GM18517 (cell line): Measurements from ENCODE around the gene ABCD3.
"Not testable (repeated sequence)": the region's sequence is repeated elsewhere in the genome, so short reads cannot be mapped to it uniquely, and the experiment has no call there.

ENCODE experiments used
- ATAC-seq: cut with Tn5 transposase; IDR thresholded peaks from one replicate; pipeline ENCODE4 v1.9.1; 2021; ENCODE audit warnings: mild to moderate bottlenecking, moderate library complexity; ENCODE audit not compliant: unreplicated experiment

ABCD3 gene

GRCh38 chr1:94448741-94449140 is 30.6 kb downstream of the ABCD3 start:
- ATAC-seq, result not testable (repeated sequence)

DNA sequence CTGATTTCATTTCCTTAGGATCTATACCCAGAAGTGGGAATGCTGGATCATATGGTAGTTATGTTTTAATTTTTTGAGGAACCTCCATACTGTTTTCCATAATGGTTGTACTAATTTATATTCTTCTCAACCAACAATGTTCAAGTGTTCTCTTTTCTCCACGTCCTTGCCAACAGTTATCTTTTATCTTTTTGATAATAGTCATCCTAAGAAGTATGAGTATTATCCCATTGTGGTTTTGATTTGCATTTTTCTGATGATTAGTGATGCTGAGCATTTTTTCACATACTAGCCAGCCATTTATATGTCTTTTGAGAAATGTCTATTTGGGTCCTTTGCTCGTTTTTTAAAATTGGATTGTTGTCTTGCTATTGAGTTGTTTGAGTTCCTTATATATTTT is 38.5 kb downstream of the ABCD3 start:
- ATAC-seq, result no peak

- no peak for ATAC-seq
Observed at GRCh38 chr1:94462606-94463005, 44.4 kb downstream of the ABCD3 start.

DNA sequence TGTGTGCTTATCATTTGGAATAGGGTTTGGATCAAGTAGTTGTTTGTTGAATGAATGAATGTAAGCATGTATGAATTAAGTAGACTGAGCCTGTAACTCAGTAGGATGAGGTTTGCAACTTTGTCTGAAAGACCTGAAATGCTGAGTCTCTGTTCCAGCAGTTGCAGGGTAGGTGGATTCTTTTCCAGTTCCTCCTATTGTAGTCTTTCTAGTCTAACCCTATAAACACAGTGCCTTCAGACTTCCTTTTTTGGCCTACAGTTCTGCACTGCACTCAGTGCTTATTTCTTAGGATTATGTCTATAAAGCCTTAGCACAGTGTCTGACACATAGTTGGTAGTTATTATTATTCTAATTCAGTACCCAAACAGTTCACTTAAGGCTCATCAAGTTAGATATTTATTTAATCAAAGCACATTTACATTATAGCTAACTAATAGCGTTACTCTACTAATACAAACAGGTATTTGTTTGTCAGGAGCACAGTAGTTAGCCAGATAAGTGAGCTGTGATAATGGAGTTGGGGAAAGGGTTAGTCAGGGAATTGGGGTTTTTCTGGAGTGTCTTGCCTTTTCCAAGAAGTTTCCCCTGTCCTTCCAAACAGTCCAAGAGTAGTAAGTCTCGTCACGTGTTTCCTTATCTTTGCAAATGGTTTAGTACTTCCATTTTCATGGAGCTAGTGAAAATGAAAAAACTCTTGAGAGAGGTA is 45.0 kb downstream of the ABCD3 start:
- ATAC-seq, result no peak

- no peak for ATAC-seq
Observed at GRCh38 chr1:94463765-94464330, 45.7 kb downstream of the ABCD3 start.

- ATAC-seq, result no peak
Observed at GRCh38 chr1:94468708-94469107, 50.5 kb downstream of the ABCD3 start.

DNA sequence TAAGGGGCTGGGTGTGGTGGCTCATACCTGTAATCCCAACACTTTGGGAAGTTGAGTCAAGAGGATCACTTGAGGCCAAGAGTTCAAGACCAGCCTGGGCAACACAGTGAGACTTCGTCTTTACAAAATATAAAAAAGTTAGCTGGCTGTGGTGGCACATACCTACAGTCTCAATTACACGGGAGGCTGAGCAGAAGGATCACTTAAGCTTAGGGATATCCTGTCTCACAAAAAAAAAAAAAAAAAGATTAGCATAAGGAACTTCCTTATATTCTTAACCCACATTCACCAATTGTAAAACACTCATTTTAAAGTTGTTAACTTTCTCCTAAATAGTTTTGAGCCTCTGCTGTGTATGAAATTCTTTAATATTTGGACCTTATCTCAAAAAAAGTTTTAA is 53.1 kb downstream of the ABCD3 start:
- no peak for ATAC-seq

DNA sequence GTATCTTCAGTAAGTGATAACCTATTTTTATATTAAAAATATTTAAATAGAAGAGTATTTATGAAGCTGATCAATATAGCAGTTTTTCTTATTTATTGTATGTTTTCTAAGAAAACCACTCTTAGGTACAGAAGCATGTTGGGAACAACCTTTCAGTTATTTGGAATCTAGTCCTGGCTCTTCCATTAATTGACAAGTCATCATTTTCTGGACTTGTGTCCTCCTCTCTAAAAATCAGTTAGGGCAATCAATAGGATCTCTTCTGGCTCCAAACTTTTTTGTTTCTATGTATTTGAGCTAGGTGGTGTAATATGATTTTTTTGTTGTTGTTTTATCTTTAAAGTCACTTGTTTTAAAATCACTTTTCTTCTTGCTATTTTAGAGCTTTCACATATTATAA is 57.0 kb downstream of the ABCD3 start:
- ATAC-seq, result no peak

DNA sequence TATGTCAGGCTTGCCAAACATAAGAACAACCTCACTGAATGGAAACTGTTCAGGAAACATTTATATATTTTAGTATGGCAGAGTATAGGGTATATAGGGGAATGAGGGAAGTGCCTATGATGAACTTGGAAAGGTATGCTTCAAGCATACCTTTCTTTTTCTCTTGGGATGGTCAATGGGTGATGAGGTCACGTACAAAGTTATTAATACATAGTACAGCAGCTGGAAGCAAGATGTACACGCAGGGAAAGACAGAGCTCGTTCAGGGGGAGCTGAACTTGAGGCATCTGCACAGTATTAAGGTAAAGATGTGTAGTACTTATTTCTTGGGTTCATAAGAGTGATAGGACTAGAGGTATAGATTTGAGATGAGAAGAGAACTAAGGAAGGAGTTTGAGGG is 61.5 kb downstream of the ABCD3 start:
- ATAC-seq, result no peak

DNA sequence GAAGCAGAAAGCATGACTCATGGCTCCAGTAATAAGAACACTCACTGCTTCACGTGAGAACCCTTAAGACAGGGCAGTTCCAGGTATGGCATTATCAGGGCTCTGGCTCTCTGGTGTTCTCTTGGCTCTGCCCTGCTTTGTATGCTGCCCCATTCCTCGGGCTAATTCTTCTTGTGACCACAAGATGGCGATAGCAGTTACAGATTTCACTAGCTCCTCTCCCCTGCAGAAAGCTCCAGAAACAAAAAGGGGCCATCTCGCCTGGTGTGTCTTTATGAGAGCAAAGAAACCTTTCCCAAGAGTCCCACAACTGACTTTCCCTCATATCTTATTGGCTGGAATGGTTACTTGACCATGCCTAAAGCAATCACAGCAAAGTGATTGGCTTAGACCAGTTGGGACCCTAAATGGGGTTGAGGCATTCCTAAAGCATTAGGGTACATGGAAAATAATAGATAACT is 63.3 kb downstream of the ABCD3 start:
- ATAC-seq, result peak; percentile 92

DNA sequence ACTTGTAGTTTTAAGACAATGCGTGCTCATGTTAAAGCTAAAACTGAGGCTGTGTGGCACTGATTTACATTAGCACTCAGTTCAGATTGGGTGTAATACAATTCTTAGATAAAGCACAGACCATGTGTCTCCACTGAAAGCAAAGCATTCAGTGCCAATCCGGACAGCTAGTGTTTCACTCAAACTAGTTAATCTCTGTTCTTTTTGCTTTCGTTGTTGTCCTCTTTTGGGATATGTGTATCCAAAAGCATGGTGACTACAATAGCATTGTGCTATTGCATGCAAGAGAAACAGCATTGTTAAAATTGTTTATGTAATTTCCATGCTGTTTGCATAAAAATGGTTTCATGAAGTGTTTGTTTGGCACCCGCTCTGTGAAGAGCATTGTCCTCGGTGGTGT is 68.8 kb downstream of the ABCD3 start:
- no peak for ATAC-seq

DNA sequence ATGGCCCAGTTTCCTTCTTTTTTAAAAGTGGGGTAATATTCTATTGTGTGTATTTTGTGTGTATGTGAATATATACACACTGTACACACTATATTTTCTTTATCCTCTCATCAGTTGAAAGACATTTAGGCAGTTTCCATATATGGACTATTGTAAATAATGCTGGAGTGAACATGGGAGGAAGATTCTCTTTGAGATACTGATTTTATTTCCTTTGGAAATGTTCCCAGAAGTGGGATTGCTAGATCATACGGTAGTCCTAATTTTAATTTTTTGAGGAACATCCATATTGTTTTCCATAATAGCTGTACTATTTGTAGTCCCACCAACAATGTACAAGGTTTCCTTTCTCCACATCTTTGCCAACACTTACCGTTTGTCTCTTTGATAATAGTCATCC is 72.4 kb downstream of the ABCD3 start:
- no peak for ATAC-seq

GRCh38 chr1:94496076-94496755 is 78.0 kb downstream of the ABCD3 start:
- ATAC-seq, result no peak

- ATAC-seq, result no peak
Observed at GRCh38 chr1:94501426-94501825, 83.2 kb downstream of the ABCD3 start.

- ATAC-seq, result no peak
Observed at GRCh38 chr1:94501935-94502334, 83.7 kb downstream of the ABCD3 start.

DNA sequence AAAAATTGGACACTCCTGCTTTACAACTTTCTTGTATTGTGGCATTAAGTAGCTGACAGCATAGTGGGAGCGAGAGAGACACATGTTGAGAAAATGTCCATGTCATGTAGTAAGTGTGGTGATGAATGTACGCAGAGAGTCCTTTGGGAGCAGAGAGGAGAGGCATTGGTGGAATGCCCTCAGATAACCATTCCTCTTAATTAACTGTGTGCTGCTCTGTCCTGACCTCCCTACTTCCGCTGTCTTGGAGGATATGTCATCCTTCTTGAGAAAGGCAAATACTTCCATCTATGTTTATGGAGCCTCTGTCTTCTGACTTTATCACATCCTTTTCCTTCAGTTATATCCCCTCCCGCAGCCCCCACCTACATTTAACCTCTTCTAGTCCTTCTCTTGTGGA is 85.0 kb downstream of the ABCD3 start:
- ATAC-seq, result no peak

DNA sequence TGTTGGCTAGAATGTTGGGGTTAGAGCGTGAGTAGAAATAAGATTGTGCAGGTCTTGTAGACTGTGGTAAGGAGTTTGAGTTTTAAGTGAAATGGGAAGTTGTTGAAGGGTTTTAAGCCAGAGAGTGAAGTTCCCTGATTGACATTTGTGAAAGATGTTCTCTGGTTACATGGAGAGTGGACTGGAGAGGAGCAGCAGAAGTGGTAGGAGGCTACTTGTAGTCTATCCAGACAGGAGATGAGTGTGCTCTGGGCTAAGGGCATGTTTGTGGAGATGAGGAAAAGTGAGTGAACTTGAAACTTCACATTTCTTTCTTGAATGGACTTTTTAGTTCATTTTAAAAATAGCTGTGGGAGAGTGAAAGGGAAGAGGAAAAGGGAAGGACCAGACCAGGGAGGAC is 86.4 kb downstream of the ABCD3 start:
- no peak for ATAC-seq

- ATAC-seq, result no peak
Observed at GRCh38 chr1:94512816-94513215, 94.6 kb downstream of the ABCD3 start.

DNA sequence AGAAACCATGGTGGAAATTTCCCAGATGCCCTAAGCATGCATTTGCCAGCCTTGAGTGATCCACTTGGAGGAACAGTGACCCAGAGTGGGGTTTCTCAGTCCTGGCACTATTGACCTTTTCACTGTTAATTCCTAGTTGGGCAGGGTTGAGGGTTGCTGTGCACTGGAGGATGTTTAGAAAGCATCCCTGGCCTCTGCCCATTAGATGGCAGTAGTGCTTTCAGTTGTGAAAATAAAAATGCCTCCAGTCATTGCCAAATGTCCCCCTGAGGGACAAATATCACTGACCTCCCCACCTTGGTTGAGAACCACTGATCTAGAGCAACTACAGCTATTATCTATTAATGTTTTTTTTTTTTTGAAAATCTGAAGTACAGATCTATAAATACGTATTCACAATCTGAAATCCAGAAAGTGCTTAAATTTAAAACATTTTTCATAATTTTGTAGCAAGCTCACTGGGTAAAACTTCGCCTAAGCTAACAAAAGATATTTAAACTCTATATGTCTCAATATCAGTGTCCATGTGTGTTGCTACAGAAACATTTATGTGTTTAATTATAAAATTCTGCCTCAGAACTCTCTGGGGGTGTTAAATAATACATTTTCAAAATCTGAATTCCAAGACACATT is 96.0 kb downstream of the ABCD3 start:
- no peak for ATAC-seq

DNA sequence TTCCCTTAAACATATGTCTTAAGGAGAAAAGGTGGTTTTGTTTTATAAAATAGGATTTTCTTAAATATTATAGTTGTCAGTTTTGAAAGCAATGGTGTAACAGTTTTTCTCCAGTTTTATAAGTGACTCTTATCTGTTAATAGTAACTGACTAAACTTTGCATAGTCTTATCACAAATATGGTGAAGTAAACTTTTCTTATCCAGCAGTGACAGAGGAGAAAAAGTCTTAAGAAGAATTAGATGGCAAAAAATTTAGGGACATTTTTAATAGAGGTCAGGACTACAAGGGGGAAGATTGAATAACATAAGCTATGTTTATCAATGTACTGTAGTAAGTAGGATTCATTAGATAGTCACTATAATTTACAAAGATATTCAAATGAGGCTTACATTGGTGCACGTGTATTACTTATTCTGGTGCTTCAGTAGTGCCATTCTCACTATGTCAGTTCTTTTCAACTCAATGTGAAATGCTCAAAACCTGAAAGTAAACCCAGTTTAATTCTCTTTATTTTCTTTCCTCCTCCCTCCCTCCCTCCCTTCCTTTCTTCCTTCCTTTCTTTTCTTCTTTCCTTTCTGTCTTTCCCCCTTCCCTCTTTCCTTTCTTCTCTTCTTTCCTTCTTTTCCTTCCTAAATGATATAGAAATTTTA is 97.2 kb downstream of the ABCD3 start:
- no peak for ATAC-seq

DNA sequence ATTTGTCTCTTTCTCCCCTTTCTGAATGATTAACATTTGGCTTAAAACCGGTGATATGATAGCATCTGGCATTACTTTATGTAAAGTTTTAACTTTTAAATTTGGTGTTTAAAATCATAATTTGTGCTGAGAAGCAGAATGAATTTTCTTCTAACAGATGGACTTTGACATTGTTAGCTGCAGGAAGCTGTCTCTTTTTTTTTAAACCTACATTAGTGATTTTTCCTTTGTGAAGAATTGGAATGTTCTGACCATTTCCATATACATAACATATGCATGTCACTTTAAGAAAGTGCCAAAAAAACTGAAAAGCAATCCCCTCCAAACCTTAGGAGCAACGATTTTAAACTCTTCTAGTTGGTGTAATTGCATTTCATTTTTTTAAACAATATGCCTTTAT is 101.2 kb downstream of the ABCD3 start:
- no peak for ATAC-seq
